Measurements from ENCODE around the gene RSAD1.

The RSAD1 gene

DNA sequence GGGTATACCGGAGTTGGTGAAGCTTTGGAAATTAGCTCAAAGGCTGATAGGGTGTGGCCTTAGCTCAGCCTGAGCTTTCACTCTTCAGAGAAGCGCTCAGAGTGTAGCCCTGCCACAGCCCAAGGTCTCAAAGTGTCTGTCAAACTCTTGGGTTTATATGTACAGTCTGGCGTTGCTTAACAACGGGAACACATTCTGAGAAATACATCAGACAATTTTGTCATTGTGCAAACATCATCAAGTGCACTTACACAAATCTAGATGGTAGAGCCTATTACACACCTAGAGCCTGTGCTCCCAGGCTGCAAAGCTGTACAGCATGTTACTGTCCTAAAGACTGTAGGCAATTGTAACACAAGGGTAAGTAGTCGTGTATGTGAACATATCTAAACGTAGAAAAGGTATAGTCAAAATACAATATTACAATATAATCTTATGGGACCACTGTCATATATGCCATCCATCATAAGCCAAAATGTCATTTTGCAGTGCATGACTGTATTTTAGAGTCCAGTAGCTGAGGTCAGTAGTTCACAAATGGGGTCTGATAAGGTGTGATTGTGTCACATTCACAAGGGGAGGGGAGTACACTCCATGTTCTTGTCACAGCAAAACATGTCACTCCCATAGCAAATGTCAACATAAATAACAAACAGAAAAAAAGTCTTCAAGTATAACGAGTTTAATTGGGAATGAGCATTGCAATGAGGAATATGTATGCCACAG, 30.6 kb upstream of the RSAD1 start:
- TF ChIP-seq, protein P1, sequence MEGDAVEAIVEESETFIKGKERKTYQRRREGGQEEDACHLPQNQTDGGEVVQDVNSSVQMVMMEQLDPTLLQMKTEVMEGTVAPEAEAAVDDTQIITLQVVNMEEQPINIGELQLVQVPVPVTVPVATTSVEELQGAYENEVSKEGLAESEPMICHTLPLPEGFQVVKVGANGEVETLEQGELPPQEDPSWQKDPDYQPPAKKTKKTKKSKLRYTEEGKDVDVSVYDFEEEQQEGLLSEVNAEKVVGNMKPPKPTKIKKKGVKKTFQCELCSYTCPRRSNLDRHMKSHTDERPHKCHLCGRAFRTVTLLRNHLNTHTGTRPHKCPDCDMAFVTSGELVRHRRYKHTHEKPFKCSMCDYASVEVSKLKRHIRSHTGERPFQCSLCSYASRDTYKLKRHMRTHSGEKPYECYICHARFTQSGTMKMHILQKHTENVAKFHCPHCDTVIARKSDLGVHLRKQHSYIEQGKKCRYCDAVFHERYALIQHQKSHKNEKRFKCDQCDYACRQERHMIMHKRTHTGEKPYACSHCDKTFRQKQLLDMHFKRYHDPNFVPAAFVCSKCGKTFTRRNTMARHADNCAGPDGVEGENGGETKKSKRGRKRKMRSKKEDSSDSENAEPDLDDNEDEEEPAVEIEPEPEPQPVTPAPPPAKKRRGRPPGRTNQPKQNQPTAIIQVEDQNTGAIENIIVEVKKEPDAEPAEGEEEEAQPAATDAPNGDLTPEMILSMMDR (conservative IDR thresholded peaks at IDR 0.05; ENCODE audit: control insufficient read depth, insufficient read depth, low read depth, low read length): no peak
- H3K4me3 ChIP-seq (ENCODE audit: control insufficient read depth, low read depth, low read length): no peak overlapping the region
- no peak for DNase-seq (ENCODE audit: low read depth)

DNA sequence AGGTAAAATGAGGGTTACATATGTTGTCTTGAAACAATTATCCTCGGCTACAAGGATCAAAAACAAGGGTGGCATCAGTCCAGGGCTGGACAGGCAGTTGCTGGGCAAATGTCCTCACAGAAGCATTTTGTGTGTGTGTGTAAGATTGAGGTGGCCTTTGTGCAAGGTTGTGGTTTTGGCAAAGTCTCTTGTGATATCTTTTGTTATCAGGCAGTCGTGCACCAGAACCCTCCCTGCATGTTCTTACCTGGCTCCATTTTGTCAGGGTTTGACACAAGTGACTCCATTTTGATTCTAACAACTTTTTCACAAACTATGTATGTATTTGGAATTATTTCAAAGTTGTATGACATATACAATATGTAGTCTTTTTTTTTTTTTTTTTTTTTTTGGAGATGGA, 30.0 kb upstream of the RSAD1 start:
- TF ChIP-seq, protein P1 (conservative IDR thresholded peaks at IDR 0.05; ENCODE audit: control insufficient read depth, insufficient read depth, low read depth, low read length): no peak
- no peak for DNase-seq (ENCODE audit: low read depth)
- no peak overlapping the region for H3K4me3 ChIP-seq (ENCODE audit: control insufficient read depth, low read depth, low read length)

DNA sequence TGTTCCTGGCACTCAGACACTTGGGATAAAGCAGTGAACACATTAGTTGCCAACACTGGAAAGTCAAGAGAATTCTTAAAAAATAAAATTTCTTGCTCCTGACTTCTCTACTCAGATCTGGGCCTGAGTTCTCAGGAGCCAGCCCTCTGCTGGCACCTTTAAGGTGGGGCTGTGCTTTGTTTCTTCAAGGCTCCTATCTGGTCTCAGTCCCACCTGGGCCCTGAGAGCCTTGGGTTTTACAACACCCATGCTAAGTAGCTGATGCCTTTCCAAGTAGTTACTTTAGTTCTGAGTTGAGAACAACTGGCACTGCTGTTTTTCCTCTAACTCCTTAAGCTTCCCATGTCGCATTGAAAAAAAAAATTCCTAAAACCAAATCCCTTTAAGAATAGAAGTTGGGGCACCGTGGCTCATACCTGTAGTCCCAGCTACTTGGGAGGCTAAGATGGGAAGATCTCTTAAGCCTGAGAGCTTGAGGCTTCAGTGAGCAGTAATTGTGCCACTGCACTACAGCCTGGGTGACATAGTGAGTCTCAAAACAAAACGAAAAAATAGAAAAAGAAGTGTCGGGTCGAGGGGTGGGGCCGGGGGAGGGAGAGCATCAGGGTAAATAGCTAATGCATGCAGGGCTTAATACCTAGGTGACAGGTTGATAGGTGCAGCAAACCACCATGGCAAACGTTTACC, 26.6 kb upstream of the RSAD1 start:
- TF ChIP-seq, protein P1 (conservative IDR thresholded peaks at IDR 0.05; ENCODE audit: control insufficient read depth, insufficient read depth, low read depth, low read length): no peak
- no peak overlapping the region for H3K4me3 ChIP-seq (ENCODE audit: control insufficient read depth, low read depth, low read length)
- DNase-seq (ENCODE audit: low read depth): no peak

DNA sequence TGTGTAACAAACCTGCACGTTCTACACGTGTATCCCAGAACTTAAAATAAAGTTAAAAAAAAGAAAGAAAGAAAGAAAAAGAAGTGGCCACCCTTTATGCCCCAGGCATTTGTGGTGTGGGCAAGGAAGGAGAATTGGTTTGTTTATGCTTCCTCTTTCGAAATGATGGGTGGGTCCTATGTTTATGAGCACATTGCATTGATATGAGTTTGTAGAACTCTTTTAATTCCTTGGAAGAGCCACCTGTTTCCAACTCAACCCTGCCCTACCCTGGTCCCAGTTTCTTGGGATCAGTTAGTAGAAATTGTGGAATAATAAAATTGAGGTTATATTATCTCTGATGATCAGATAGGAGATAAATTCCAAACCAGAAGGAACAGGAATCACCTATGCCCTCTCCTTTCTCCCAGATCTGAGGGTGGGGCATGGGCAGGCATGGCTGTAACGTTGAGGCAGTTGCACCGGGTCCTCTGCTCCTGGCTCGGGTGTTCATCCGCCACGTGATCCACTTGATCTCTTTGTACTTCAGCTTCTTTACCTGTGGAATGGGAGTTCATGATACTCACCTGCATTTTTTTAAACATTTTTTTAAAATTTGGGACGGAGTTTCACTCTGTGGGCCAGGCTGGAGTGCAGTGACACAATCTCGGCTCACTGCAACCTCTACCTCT, 25.9 kb upstream of the RSAD1 start:
- TF ChIP-seq, protein P1 (conservative IDR thresholded peaks at IDR 0.05; ENCODE audit: control insufficient read depth, insufficient read depth, low read depth, low read length): no peak
- H3K4me3 ChIP-seq (ENCODE audit: control insufficient read depth, low read depth, low read length): no peak overlapping the region
- no peak for DNase-seq (ENCODE audit: low read depth)

DNA sequence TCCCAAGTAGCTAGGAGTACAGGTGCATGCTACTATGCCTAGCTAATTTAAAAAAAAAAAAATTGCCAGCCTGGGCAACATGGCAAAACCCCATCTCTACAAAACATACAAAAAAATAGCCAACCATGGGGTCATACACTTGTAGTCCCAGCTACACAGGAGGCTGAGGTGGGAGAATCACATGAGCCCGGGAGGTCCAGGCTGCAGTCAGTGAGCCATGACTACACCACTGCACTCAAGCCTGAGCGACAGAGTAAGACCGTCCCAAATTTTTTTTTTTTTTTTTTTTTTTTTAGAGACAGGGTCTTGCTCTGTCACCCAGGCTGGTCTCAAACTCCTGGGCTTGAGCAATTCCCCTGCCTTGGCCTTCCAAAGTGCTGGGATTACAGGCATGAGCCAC, 24.8 kb upstream of the RSAD1 start:
- TF ChIP-seq, protein P1 (conservative IDR thresholded peaks at IDR 0.05; ENCODE audit: control insufficient read depth, insufficient read depth, low read depth, low read length): no peak
- no peak for DNase-seq (ENCODE audit: low read depth)
- no peak overlapping the region for H3K4me3 ChIP-seq (ENCODE audit: control insufficient read depth, low read depth, low read length)

DNA sequence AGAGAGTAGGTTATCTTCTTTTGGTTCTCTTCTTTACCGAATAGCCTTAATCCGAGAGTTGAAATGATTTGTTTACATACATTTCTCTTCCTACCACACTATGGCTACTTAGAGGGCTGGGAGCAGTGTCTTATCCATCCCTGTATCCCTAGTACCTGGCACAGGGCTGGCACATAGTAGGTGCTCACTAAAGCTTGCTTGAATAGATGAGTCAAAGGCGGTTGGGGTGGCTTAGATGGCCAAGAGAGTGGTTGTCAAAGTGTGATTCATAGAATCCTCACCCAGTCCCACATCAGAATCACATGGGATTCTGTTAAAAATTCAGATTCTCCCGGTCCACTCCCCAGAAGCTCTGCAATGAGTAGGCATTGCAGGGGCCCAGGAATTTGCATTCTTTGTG, 21.0 kb upstream of the RSAD1 start:
- no peak for DNase-seq (ENCODE audit: low read depth)
- TF ChIP-seq, protein P1 (conservative IDR thresholded peaks at IDR 0.05; ENCODE audit: control insufficient read depth, insufficient read depth, low read depth, low read length): no peak

More for the DNA sequence above, 21.0 kb upstream of the RSAD1 start:
- no peak overlapping the region for H3K4me3 ChIP-seq (ENCODE audit: control insufficient read depth, low read depth, low read length)

All from fibroblast of mammary gland (primary cell).